Smooth muscle cell (in vitro differentiated cells): ENCODE results near the gene GDPD5. TPM values are rescaled to one million over a fixed set of nuclear protein-coding genes. Genes with fewer than 3 reads are reported as not detected.

ENCODE experiments used
- DNase-seq: peaks from one replicate; lab custom pipeline; 2025; ENCODE audit not compliant: unreplicated experiment; lab: John Stamatoyannopoulos, UW
- H2AFZ ChIP-seq: fragments of 200-600 bp; sonication (generic); 2 replicates; pipeline ENCODE4 v1.6.0; 2016; ENCODE audit warnings: antibody characterized with exemption, low read depth, mild to moderate bottlenecking
- H3F3A ChIP-seq: fragments of 200-600 bp; sonication (generic); 2 replicates; pipeline ENCODE4 v1.6.0; 2017; ENCODE audit warnings: antibody characterized with exemption, low read depth
- H3K27ac ChIP-seq: fragments of 200-600 bp; sonication (generic); 2 replicates; pipeline ENCODE4 v1.5.1; 2016; ENCODE audit warnings: low read depth, mild to moderate bottlenecking
- H3K27me3 ChIP-seq: fragments of 200-600 bp; sonication (generic); 2 replicates; pipeline ENCODE4 v1.6.1; 2016; ENCODE audit warnings: low read depth, mild to moderate bottlenecking
- H3K36me3 ChIP-seq: fragments of 200-600 bp; sonication (generic); 2 replicates; pipeline ENCODE4 v1.5.1; 2016; ENCODE audit warnings: low read depth
- H3K4me1 ChIP-seq: fragments of 200-600 bp; sonication (generic); 2 replicates; pipeline ENCODE4 v1.5.1; 2016; ENCODE audit warnings: low read depth
- H3K4me2 ChIP-seq: fragments of 200-600 bp; sonication (generic); 2 replicates; pipeline ENCODE4 v1.6.0; 2016; ENCODE audit warnings: mild to moderate bottlenecking
- H3K4me3 ChIP-seq: fragments of 200-600 bp; sonication (generic); 2 replicates; pipeline ENCODE4 v1.5.1; 2016; ENCODE audit warnings: mild to moderate bottlenecking
- H3K79me2 ChIP-seq: fragments of 200-600 bp; sonication (generic); 2 replicates; pipeline ENCODE4 v1.6.0; 2016; ENCODE audit warnings: low read depth, mild to moderate bottlenecking
- H3K9ac ChIP-seq: fragments of 200-600 bp; sonication (generic); 2 replicates; pipeline ENCODE4 v1.6.0; 2016; ENCODE audit warnings: low read depth
- H3K9me3 ChIP-seq: fragments of 200-600 bp; sonication (generic); replicated peaks from 2 replicates; pipeline ENCODE4 v1.5.1; 2016; ENCODE audit warnings: low read depth
- H4K20me1 ChIP-seq: fragments of 200-600 bp; sonication (generic); 2 replicates; pipeline ENCODE4 v1.6.0; 2016; ENCODE audit warnings: low read depth
- CTCF ChIP-seq: fragments of 200-600 bp; sonication (generic); IDR thresholded peaks from 2 replicates; pipeline ENCODE4 v1.5.1; 2017; ENCODE audit warnings: borderline replicate concordance, mild to moderate bottlenecking, antibody characterized with exemption; ENCODE audit not compliant: insufficient read depth, poor library complexity, severe bottlenecking
- WGBS: methylation state at CpG from one replicate; pipeline ENCODE4 v1.1.7; 2016; ENCODE audit warnings: low lambda C conversion rate; 5-methylcytosine and 5-hydroxymethylcytosine counted together
- polyA plus RNA-seq: library from polyadenylated mRNA; unstranded; fragments of >200 nt; fragmentation: Nextera tagmentation; extraction: Ambion mirVana; gene quantifications from 2 replicates; pipeline ENCODE4 v1.2.1, GENCODE V29; 2016
- total RNA-seq: library from RNA; depleted of rRNA; stranded (reverse); fragments of >200 nt; gene quantifications from 2 replicates; pipeline ENCODE4 v1.2.3, GENCODE V29; 2014

The GDPD5 gene
- total and polyA plus RNA-seq, 2 experiments from 2014 or later = 2.3 to 5.8 TPM

GRCh38 chr11:75472081-75472732 is 53.5 kb downstream of the GDPD5 start:
- 96% methylated on average over 5 of the region's 5 CpGs for WGBS
- TF ChIP-seq CTCF = no peak
- no peak overlapping the region for H3K27ac ChIP-seq

GRCh38 chr11:75471176-75471973 is 54.4 kb downstream of the GDPD5 start:
- H3K36me3 ChIP-seq = no peaks in the 10 kb centered on the region
- H3F3A ChIP-seq = no peaks in the 10 kb centered on the region
- H3K79me2 ChIP-seq = no peaks in the 10 kb centered on the region
- H2AFZ ChIP-seq = no peak overlapping the region
- H3K4me2 ChIP-seq = no peak overlapping the region
- H3K4me1 ChIP-seq = peaks cover 22% of the 10 kb centered on the region
- 67% methylated on average over 7 of the region's 7 CpGs for WGBS
- TF ChIP-seq CTCF = no peak
- no peak overlapping the region for H3K9ac ChIP-seq
- no peaks in the 10 kb centered on the region for H3K9me3 ChIP-seq
- no peak for DNase-seq
- H3K27me3 ChIP-seq = no peaks in the 10 kb centered on the region
- H4K20me1 ChIP-seq = no peaks in the 10 kb centered on the region
- no peak overlapping the region for H3K4me3 ChIP-seq
- no peak overlapping the region for H3K27ac ChIP-seq

More at GRCh38 chr11:75472081-75472732, 53.5 kb downstream of the GDPD5 start:
- H3K36me3 ChIP-seq = no peaks in the 10 kb centered on the region
- no peaks in the 10 kb centered on the region for H3K27me3 ChIP-seq
- no peaks in the 10 kb centered on the region for H3K79me2 ChIP-seq
- peaks cover 20% of the 10 kb centered on the region for H3K4me1 ChIP-seq
- H3K9me3 ChIP-seq = no peaks in the 10 kb centered on the region
- H3F3A ChIP-seq = no peaks in the 10 kb centered on the region
- H4K20me1 ChIP-seq = no peaks in the 10 kb centered on the region
- H3K4me2 ChIP-seq = no peak overlapping the region
- no peak overlapping the region for H2AFZ ChIP-seq
- H3K4me3 ChIP-seq = no peak overlapping the region
- H3K9ac ChIP-seq = no peak overlapping the region
- no peak for DNase-seq

- Histone ChIP-seq H3K4me3 (no peak overlapping the region), H4K20me1 (no peaks in the 10 kb centered on the region), H3K4me1 (peaks cover 28% of the 10 kb centered on the region), H2AFZ (no peak overlapping the region), H3K36me3 (no peaks in the 10 kb centered on the region), H3K9ac (no peak overlapping the region), H3K9me3 (no peaks in the 10 kb centered on the region), H3K79me2 (no peaks in the 10 kb centered on the region), H3K27ac (no peak overlapping the region), H3F3A (no peaks in the 10 kb centered on the region), H3K27me3 (no peaks in the 10 kb centered on the region), H3K4me2 (no peak overlapping the region)
- WGBS = 93% methylated on average over 7 of the region's 7 CpGs
- no peak for TF ChIP-seq CTCF
- DNase-seq = no peak
These were observed 55.2 kb downstream of the GDPD5 start for GRCh38 chr11:75470476-75471080.
